Uterus (tissue), 4 donors: ENCODE results near the gene AXDND1. TPM values are rescaled to one million over a fixed set of nuclear protein-coding genes. Genes with fewer than 3 reads are reported as not detected.

Source experiments
- DNase-seq, 2 donors: peaks; one replicate each; pipeline ENCODE4 v3.0.0-alpha.2; 2019 to 2020
- H3K27ac ChIP-seq, 2 donors: fragments of 200-600 bp; sonication (generic); 1 replicate in 1 of 2; 2 replicates in 1 of 2; pipeline ENCODE4 v1.5.1; 2016 to 2018
- H3K27me3 ChIP-seq, 2 donors: fragments of 200-600 bp; sonication (generic); one replicate each; pipeline ENCODE4 v1.5.1; 2018 to 2019; ENCODE audit warnings: control low read depth in 1 of 2
- H3K36me3 ChIP-seq, 2 donors: fragments of 200-600 bp; sonication (generic); one replicate each; pipeline ENCODE4 v1.5.1; 2019; ENCODE audit warnings: control low read depth in 1 of 2
- H3K4me1 ChIP-seq, 2 donors: fragments of 200-600 bp; sonication (generic); one replicate each; pipeline ENCODE4 v1.5.1; 2018 to 2019; ENCODE audit warnings: control low read depth in 1 of 2
- H3K4me3 ChIP-seq, 2 donors: fragments of 200-600 bp; sonication (generic); 1 replicate in 1 of 2; 2 replicates in 1 of 2; pipeline ENCODE4 v1.5.1; 2018 to 2019; ENCODE audit warnings: mild to moderate bottlenecking in 1 of 2
- H3K9me3 ChIP-seq, 2 donors: fragments of 200-600 bp; sonication (generic); one replicate each; pipeline ENCODE4 v1.5.1; 2019; ENCODE audit warnings: control low read depth in 1 of 2
- POLR2A ChIP-seq, 2 donors: fragments of 450-650 bp; IDR thresholded peaks; one replicate each; pipeline ENCODE4 v1.6.1; 2016; ENCODE audit warnings: antibody characterized with exemption in 2 of 2, mild to moderate bottlenecking in 1 of 2, moderate library complexity in 1 of 2
- intact Hi-C: fragments of 100-400 bp; cut with DNase I; formaldehyde crosslinking; loops from one replicate; pipeline ENCODE4 v1.15.1; 2023; ENCODE audit warnings: low total_unique reads
- total RNA-seq, 4 donors: library from RNA; depleted of rRNA in 3 of 4; stranded (reverse); fragments of >200 nt in 3 of 4; gene quantifications; one replicate each; pipeline versions ENCODE4 v1.1.0 to v1.2.4, GENCODE V29; 2014 to 2023
- TF ChIP-seq, protein P1 (sequence below), 4 experiments: fragments of 200-600 bp in 2 of 4; fragments of 450-650 bp in 2 of 4; sonication (generic) in 2 of 4; IDR thresholded peaks; one replicate each; pipeline ENCODE4 v1.5.1; 2016 to 2019; ENCODE audit warnings: antibody characterized with exemption in 4 of 4, mild to moderate bottlenecking in 2 of 4, moderate library complexity in 1 of 4
- donor health status: DM: yes; HTN: yes; CAD: no.

The AXDND1 gene
- total RNA-seq, 4 donors from 2014 or later: 0.34 to 1.8 (median 0.55) TPM; not detected in 1

DNA sequence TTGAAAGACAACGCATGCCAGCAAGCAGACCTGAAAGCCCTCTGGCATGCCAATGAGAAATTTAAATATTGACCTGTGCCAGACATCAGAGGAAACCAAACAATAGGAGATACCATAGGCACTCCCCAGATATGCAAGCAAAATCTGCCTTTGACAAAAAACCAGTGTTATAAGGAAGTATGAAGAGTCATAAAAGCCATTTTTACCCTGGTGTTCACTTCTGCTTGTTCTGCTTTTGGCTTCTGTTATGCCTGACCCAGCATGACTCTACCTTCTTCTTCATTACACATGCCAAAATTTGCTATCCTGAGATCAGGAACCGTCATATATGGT, 183.6 kb downstream of the AXDND1 start:
- no peak overlapping the region for H3K27ac ChIP-seq
- intact Hi-C loops: no loop called here
- no peak for DNase-seq
- TF ChIP-seq, protein P1, sequence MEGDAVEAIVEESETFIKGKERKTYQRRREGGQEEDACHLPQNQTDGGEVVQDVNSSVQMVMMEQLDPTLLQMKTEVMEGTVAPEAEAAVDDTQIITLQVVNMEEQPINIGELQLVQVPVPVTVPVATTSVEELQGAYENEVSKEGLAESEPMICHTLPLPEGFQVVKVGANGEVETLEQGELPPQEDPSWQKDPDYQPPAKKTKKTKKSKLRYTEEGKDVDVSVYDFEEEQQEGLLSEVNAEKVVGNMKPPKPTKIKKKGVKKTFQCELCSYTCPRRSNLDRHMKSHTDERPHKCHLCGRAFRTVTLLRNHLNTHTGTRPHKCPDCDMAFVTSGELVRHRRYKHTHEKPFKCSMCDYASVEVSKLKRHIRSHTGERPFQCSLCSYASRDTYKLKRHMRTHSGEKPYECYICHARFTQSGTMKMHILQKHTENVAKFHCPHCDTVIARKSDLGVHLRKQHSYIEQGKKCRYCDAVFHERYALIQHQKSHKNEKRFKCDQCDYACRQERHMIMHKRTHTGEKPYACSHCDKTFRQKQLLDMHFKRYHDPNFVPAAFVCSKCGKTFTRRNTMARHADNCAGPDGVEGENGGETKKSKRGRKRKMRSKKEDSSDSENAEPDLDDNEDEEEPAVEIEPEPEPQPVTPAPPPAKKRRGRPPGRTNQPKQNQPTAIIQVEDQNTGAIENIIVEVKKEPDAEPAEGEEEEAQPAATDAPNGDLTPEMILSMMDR (IDR thresholded peaks at IDR 0.05): no peak
- TF ChIP-seq POLR2A (IDR thresholded peaks at IDR 0.05): no peak
- H3K36me3 ChIP-seq: no peaks in the 10 kb centered on the region
- no peaks in the 10 kb centered on the region for H3K9me3 ChIP-seq
- no peaks in the 10 kb centered on the region for H3K27me3 ChIP-seq
- H3K4me3 ChIP-seq: no peak overlapping the region
- no peaks in the 10 kb centered on the region for H3K4me1 ChIP-seq

DNA sequence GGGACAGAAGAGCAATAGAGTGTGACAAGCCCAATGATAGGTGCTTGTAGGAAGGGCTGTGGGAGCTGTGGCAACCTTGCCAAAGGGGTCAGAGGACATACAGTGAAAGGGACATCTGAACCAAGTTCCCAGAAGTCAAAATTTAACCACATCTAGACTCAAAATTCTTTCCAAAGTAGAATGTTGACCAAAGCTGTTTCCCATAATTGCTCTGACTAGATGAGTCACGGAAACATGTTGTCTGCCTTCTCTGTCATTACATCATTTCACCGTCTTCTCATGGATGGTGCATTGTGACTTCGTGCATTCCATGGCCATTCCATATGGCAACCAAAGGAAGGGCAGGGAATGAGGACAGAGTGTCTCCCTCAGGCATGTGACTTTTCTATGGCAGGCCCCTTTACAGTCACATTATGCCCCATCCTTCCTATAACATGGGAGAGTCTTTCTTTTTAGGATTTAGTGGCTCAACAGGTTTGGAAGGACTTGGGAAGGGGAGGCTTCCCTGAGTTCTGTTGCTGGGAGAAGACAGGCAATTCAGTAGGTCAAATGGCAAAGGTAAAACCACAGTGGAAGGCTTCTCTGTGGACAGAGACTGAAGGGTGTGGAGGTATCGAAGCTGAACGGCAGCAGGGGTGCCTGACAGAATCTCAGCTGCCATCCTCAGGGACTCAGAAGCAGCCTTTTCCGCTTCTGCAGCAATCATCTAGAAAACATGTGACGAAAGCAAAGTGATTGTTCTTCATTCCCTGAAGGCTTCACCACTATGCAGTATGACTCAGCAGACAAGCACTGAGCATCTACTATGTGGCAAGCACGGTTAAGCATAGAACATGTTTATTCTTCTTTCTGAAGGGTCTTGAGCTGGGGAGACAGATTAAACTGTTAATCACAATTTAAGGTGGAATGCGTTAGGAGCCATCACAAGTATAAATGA, 185.2 kb downstream of the AXDND1 start:
- Histone ChIP-seq H3K36me3 (no peaks in the 10 kb centered on the region), H3K4me3 (no peak overlapping the region), H3K4me1 (no peaks in the 10 kb centered on the region), H3K27me3 (no peaks in the 10 kb centered on the region), H3K27ac (no peak overlapping the region), H3K9me3 (no peaks in the 10 kb centered on the region)
- no peak for DNase-seq
- TF ChIP-seq POLR2A (IDR thresholded peaks at IDR 0.05): no peak
- TF ChIP-seq, protein P1 (IDR thresholded peaks at IDR 0.05): no peak
- intact Hi-C loops: no loop called here

DNA sequence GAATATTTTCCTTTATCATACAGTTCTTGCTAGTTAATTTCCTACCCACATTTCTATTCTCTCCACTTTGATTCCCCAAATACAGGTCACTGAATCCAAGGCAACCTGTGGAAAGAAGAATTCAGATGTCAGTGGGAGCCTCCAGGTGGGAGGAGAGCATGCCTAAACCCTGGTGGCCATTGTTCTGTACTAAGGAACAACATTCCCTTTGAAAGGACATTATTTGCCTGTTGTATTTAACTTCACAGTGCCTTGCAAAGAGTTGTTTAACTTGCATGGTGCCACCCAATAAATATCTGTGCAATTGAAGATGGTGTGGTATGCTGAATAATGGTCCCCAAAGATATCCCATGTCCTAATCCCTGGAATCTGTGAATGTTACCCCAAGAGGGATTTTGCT, 188.7 kb downstream of the AXDND1 start:
- H3K4me3 ChIP-seq: no peak overlapping the region
- TF ChIP-seq POLR2A (IDR thresholded peaks at IDR 0.05): no peak
- TF ChIP-seq, protein P1 (IDR thresholded peaks at IDR 0.05): no peak
- intact Hi-C loops: no loop called here
- no peak overlapping the region for H3K27ac ChIP-seq
- no peaks in the 10 kb centered on the region for H3K36me3 ChIP-seq
- H3K4me1 ChIP-seq: no peaks in the 10 kb centered on the region
- no peak for DNase-seq
- H3K27me3 ChIP-seq: no peaks in the 10 kb centered on the region
- no peaks in the 10 kb centered on the region for H3K9me3 ChIP-seq

DNA sequence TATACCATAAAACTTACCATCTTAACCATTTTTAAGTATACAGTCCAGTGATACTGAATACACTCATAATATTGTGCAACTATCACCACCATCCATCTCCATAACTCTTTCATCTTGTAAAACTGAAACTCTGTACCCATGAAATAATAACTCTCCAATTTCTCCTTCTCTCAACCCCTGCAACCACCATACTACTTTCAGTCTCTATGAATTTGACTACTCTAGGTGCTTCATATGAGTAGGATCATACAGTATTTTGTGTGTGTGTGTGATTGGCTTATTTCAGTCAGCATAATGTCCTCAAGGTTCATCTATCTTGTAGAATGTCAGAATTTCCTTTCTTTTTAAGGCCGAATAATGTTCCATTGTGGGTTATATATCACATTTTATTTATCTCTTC, 192.3 kb downstream of the AXDND1 start:
- no peaks in the 10 kb centered on the region for H3K27me3 ChIP-seq
- intact Hi-C loops: no loop called here
- no peaks in the 10 kb centered on the region for H3K36me3 ChIP-seq
- no peaks in the 10 kb centered on the region for H3K4me1 ChIP-seq
- H3K27ac ChIP-seq: no peak overlapping the region
- no peak overlapping the region for H3K4me3 ChIP-seq
- TF ChIP-seq, protein P1 (IDR thresholded peaks at IDR 0.05): no peak
- TF ChIP-seq POLR2A (IDR thresholded peaks at IDR 0.05): no peak
- H3K9me3 ChIP-seq: no peaks in the 10 kb centered on the region
- no peak for DNase-seq

DNA sequence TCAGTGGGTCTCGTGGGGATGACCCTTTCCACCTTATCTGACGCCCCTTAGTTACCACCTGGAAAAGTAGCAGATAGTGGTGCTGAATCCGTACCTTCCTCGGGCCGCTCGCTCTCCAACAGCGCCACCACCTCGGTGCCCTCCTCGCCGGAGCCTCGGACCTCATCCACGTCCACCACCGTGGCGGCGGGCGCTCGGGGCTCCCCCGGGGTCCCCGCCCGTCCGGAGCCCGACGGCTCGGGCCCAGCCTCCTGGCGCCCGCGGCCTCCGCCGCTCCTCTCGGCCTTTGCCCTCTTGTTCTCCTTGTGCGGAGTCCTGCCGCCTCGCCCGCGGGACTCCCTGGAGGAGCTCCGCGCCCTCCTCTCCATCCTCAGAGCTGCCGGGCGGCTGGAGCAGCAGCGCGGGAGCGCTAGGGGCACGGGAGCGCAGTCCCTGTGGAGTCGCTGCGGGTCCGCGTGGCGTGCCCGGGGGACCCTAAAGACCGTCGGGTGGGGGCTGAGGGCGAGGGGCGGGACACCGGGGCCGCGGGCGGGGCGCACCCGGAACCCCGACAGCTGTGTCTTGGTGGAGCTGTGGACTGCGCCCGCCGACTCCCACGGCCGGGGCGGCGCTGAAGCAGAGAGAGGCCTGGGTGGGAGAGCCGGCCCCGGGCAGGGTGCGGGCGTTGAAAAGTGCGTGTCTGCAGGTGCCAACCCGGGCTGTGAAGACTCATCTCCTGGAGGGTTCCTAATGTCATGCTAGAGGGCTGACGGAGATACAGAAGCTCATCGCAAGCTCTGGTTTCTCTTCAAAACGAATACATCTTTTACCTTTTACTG, 209.9 kb downstream of the AXDND1 start, which contains the start of gene NPHS2:
NPHS2 (minus strand) TSS at position 452 of the 818 bp plus-strand sequence; CDS start at position 368, 84 bp downstream.
- TF ChIP-seq, protein P1 (IDR thresholded peaks at IDR 0.05): no peak
- no peak for TF ChIP-seq POLR2A (IDR thresholded peaks at IDR 0.05)
- intact Hi-C loops: no loop called here
- no peaks in the 10 kb centered on the region for H3K4me1 ChIP-seq
- no peaks in the 10 kb centered on the region for H3K9me3 ChIP-seq
- H3K27ac ChIP-seq: no peak within 1 kb of the TSS
- peaks cover 0 to 10% of the 10 kb centered on the region in 2 donors for H3K27me3 ChIP-seq
- no peak for DNase-seq
- H3K36me3 ChIP-seq: no peaks in the 10 kb centered on the region
- H3K4me3 ChIP-seq: no peak within 1 kb of the TSS
